GM23338 (cell line): Measurements from ENCODE around the gene SMIM43. TPM values are rescaled to one million over a fixed set of nuclear protein-coding genes. Genes with fewer than 3 reads are reported as not detected.
A peak's percentile ranks its signal among the peaks of the same experiment; 100 is the strongest.

Experiments used
- ATAC-seq: fragments of 200-7000 bp; cut with Tn5 transposase; 3 replicates; pipeline ENCODE4 v1.9.1; 2020
- DNase-seq: peaks from one replicate; pipeline ENCODE4 v3.0.0-alpha.2; 2015; ENCODE audit warnings: low spot score
- H2AFZ ChIP-seq: fragments of 200-600 bp; sonication (generic); 2 replicates; pipeline ENCODE4 v1.8.0; 2016; ENCODE audit warnings: antibody characterized with exemption, mild to moderate bottlenecking, moderate library complexity
- H3F3A ChIP-seq: fragments of 200-600 bp; sonication (generic); replicated peaks from 2 replicates; pipeline ENCODE4 v1.8.0; 2017; ENCODE audit warnings: antibody characterized with exemption, mixed run types, low read depth
- H3K27ac ChIP-seq: fragments of 200-600 bp; sonication (generic); 2 replicates; pipeline ENCODE4 v1.6.1; 2016; ENCODE audit warnings: low read depth
- H3K27me3 ChIP-seq: fragments of 200-600 bp; sonication (generic); 2 replicates; pipeline ENCODE4 v1.8.0; 2016; ENCODE audit warnings: mild to moderate bottlenecking, mixed run types, moderate library complexity; ENCODE audit not compliant: insufficient read depth
- H3K36me3 ChIP-seq: fragments of 200-600 bp; sonication (generic); 2 replicates; pipeline ENCODE4 v1.8.0; 2016; ENCODE audit warnings: mild to moderate bottlenecking; ENCODE audit not compliant: insufficient read depth
- H3K4me1 ChIP-seq: fragments of 200-600 bp; sonication (generic); 2 replicates; pipeline ENCODE4 v1.8.0; 2016; ENCODE audit warnings: mild to moderate bottlenecking, moderate library complexity; ENCODE audit not compliant: insufficient read depth
- H3K4me2 ChIP-seq: fragments of 200-600 bp; sonication (generic); 2 replicates; pipeline ENCODE4 v1.7.1; 2017; ENCODE audit warnings: mixed run types
- H3K4me3 ChIP-seq: fragments of 200-600 bp; sonication (generic); 2 replicates; pipeline ENCODE4 v1.6.1; 2016; ENCODE audit warnings: mixed run types
- H3K79me2 ChIP-seq: fragments of 200-600 bp; sonication (generic); replicated peaks from 2 replicates; pipeline ENCODE4 v1.8.0; 2017; ENCODE audit warnings: mild to moderate bottlenecking; ENCODE audit not compliant: insufficient read depth
- H3K9me2 ChIP-seq: fragments of 200-600 bp; sonication (generic); 2 replicates; pipeline ENCODE4 v1.8.0; 2017; ENCODE audit not compliant: insufficient read depth
- H4K20me1 ChIP-seq: fragments of 200-600 bp; sonication (generic); replicated peaks from 2 replicates; pipeline ENCODE4 v1.8.0; 2017; ENCODE audit warnings: mild to moderate bottlenecking; ENCODE audit not compliant: insufficient read depth
- H3K27ac Mint-ChIP-seq: 2 replicates; pipeline ENCODE4 v1.8.0; 2020; ENCODE audit warnings: inconsistent platforms, mild to moderate bottlenecking, moderate library complexity, mixed read lengths
- H3K27me3 Mint-ChIP-seq: 3 replicates; pipeline ENCODE4 v1.8.0; 2022; ENCODE audit warnings: low read depth, mild to moderate bottlenecking, moderate library complexity, mixed read lengths, inconsistent platforms; ENCODE audit not compliant: insufficient read depth, poor library complexity
- H3K36me3 Mint-ChIP-seq: 3 replicates; pipeline ENCODE4 v1.8.0; 2021; ENCODE audit warnings: low read depth, mild to moderate bottlenecking, inconsistent platforms, moderate library complexity, mixed read lengths
- H3K4me1 Mint-ChIP-seq: 3 replicates; pipeline ENCODE4 v1.8.0; 2020; ENCODE audit warnings: mild to moderate bottlenecking, inconsistent platforms, mixed read lengths
- H3K4me3 Mint-ChIP-seq: 3 replicates; pipeline ENCODE4 v1.8.0; 2021; ENCODE audit warnings: moderate library complexity, mild to moderate bottlenecking, inconsistent platforms, mixed read lengths
- H3K9me3 Mint-ChIP-seq: 3 replicates; pipeline ENCODE4 v1.8.0; 2020; ENCODE audit warnings: moderate library complexity, mild to moderate bottlenecking, inconsistent platforms, mixed read lengths
- CREB1 ChIP-seq: fragments of 250-450 bp; sonication (Bioruptor Pico); IDR thresholded peaks from 2 replicates; pipeline ENCODE4 v1.5.0; 2020; ENCODE audit warnings: low read depth, mild to moderate bottlenecking, moderate library complexity
- ETS1 ChIP-seq: IDR thresholded peaks from 2 replicates; pipeline ENCODE4 v1.6.1; 2016; ENCODE audit warnings: antibody characterized with exemption
- JUNB ChIP-seq: IDR thresholded peaks from one replicate; pipeline ENCODE4 v1.6.1; 2016; ENCODE audit warnings: antibody characterized with exemption; ENCODE audit not compliant: unreplicated experiment
- NANOG ChIP-seq: IDR thresholded peaks from 2 replicates; pipeline ENCODE4 v1.6.1; 2016; ENCODE audit warnings: antibody characterized with exemption, borderline replicate concordance
- POLR2AphosphoS5 ChIP-seq: IDR thresholded peaks from 2 replicates; pipeline ENCODE4 v1.6.1; 2016; ENCODE audit warnings: antibody characterized with exemption, low read depth
- STAT1 ChIP-seq: IDR thresholded peaks from one replicate; pipeline ENCODE4 v1.6.1; 2016; ENCODE audit warnings: antibody characterized with exemption; ENCODE audit not compliant: unreplicated experiment
- ZNF462 ChIP-seq: fragments of 250-450 bp; sonication (Bioruptor Pico); IDR thresholded peaks from 2 replicates; pipeline ENCODE4 v1.5.0; 2020; ENCODE audit warnings: mild to moderate bottlenecking, moderate library complexity
- polyA plus RNA-seq: library from polyadenylated mRNA; unstranded; fragments of >200 nt; fragmentation: Nextera tagmentation; extraction: Ambion mirVana; gene quantifications from 2 replicates; pipeline ENCODE4 v1.2.1, GENCODE V29; 2016
- total RNA-seq: library from RNA; depleted of rRNA; stranded (reverse); fragments of >200 nt; shearing (Covaris generic); gene quantifications from 2 replicates; pipeline ENCODE4 v1.2.3, GENCODE V29; 2014
- TF ChIP-seq, protein P1 (sequence below), 2 experiments: fragments of 200-600 bp in 1 of 2; sonication (generic) in 1 of 2; conservative IDR thresholded peaks; 2 replicates each; pipeline versions ENCODE4 v1.5.1 to v1.6.1; 2016 to 2017; ENCODE audit warnings: antibody characterized with exemption in 2 of 2, low read depth in 2 of 2, mild to moderate bottlenecking in 2 of 2, moderate library complexity in 1 of 2
- TF ChIP-seq, protein P2 (sequence below): IDR thresholded peaks from one replicate; pipeline ENCODE4 v1.6.1; 2018; ENCODE audit warnings: antibody characterized with exemption; ENCODE audit not compliant: unreplicated experiment

SMIM43 gene
- total and polyA plus RNA-seq, 2 experiments from 2014 or later, result 0.26 to 0.56 TPM

GRCh38 chr4:121736735-121737351 lies 28.1 kb downstream of the SMIM43 start:
- TF ChIP-seq, protein P1, sequence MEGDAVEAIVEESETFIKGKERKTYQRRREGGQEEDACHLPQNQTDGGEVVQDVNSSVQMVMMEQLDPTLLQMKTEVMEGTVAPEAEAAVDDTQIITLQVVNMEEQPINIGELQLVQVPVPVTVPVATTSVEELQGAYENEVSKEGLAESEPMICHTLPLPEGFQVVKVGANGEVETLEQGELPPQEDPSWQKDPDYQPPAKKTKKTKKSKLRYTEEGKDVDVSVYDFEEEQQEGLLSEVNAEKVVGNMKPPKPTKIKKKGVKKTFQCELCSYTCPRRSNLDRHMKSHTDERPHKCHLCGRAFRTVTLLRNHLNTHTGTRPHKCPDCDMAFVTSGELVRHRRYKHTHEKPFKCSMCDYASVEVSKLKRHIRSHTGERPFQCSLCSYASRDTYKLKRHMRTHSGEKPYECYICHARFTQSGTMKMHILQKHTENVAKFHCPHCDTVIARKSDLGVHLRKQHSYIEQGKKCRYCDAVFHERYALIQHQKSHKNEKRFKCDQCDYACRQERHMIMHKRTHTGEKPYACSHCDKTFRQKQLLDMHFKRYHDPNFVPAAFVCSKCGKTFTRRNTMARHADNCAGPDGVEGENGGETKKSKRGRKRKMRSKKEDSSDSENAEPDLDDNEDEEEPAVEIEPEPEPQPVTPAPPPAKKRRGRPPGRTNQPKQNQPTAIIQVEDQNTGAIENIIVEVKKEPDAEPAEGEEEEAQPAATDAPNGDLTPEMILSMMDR (conservative IDR thresholded peaks at IDR 0.05; ENCODE audit: low read depth in 2 of 2), result peak; percentile 71 to 73
- TF ChIP-seq ZNF462 (CRISPR knock-in tag), result no peak
- Mint-ChIP-seq H3K36me3 (no peaks in the 10 kb centered on the region), H3K4me1 (peaks cover 13% of the 10 kb centered on the region), H3K27ac (no peak overlapping the region), H3K4me3 (no peak overlapping the region), H3K27me3 (peaks cover 5% of the 10 kb centered on the region), H3K9me3 (no peaks in the 10 kb centered on the region)
- Histone ChIP-seq H3K4me2 (no peak overlapping the region), H3K27me3 (peaks cover 12% of the 10 kb centered on the region; the same call in 1 of the 2 replicates), H3K9me2 (no peaks in the 10 kb centered on the region), H2AFZ (no peak overlapping the region), H4K20me1 (no peaks in the 10 kb centered on the region), H3K27ac (no peak overlapping the region), H3F3A (no peaks in the 10 kb centered on the region), H3K4me3 (no peak overlapping the region), H3K4me1 (peaks cover 5% of the 10 kb centered on the region; the same call in 1 of the 2 replicates), H3K36me3 (no peaks in the 10 kb centered on the region), H3K79me2 (no peaks in the 10 kb centered on the region)
- peak; percentile 76 for DNase-seq
- ATAC-seq, result peak; percentile 33

GRCh38 chr4:121734571-121734970 lies 30.4 kb downstream of the SMIM43 start:
- H3K79me2 ChIP-seq, result no peaks in the 10 kb centered on the region
- H3K27ac ChIP-seq, result no peak overlapping the region
- H3K4me1 ChIP-seq, result no peaks in the 10 kb centered on the region
- 0 out of 2 replicates have a peak, but pooled peaks cover 2% of the 10 kb centered on the region for H3K27me3 ChIP-seq
- no peak for ATAC-seq
- Mint-ChIP-seq H3K27me3 (no peaks in the 10 kb centered on the region), H3K4me3 (no peak overlapping the region), H3K36me3 (no peaks in the 10 kb centered on the region), H3K27ac (no peak overlapping the region), H3K4me1 (no peaks in the 10 kb centered on the region; the same call in 2 of the 3 replicates), H3K9me3 (no peaks in the 10 kb centered on the region)
- no peak overlapping the region for H3K4me3 ChIP-seq
- DNase-seq, result no peak
- H3K9me2 ChIP-seq, result no peaks in the 10 kb centered on the region
- H2AFZ ChIP-seq, result no peak overlapping the region
- no peak overlapping the region for H3K4me2 ChIP-seq
- H3F3A ChIP-seq, result no peaks in the 10 kb centered on the region
- no peaks in the 10 kb centered on the region for H4K20me1 ChIP-seq
- H3K36me3 ChIP-seq, result no peaks in the 10 kb centered on the region
- TF ChIP-seq NANOG (no peak), ETS1 (no peak), JUNB (no peak), CREB1 (CRISPR knock-in tag) (no peak), STAT1 (no peak), POLR2AphosphoS5 (no peak)
- TF ChIP-seq, protein P2, sequence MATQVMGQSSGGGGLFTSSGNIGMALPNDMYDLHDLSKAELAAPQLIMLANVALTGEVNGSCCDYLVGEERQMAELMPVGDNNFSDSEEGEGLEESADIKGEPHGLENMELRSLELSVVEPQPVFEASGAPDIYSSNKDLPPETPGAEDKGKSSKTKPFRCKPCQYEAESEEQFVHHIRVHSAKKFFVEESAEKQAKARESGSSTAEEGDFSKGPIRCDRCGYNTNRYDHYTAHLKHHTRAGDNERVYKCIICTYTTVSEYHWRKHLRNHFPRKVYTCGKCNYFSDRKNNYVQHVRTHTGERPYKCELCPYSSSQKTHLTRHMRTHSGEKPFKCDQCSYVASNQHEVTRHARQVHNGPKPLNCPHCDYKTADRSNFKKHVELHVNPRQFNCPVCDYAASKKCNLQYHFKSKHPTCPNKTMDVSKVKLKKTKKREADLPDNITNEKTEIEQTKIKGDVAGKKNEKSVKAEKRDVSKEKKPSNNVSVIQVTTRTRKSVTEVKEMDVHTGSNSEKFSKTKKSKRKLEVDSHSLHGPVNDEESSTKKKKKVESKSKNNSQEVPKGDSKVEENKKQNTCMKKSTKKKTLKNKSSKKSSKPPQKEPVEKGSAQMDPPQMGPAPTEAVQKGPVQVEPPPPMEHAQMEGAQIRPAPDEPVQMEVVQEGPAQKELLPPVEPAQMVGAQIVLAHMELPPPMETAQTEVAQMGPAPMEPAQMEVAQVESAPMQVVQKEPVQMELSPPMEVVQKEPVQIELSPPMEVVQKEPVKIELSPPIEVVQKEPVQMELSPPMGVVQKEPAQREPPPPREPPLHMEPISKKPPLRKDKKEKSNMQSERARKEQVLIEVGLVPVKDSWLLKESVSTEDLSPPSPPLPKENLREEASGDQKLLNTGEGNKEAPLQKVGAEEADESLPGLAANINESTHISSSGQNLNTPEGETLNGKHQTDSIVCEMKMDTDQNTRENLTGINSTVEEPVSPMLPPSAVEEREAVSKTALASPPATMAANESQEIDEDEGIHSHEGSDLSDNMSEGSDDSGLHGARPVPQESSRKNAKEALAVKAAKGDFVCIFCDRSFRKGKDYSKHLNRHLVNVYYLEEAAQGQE, result no peak
